ENCODE results near the gene CCDC88B.

CCDC88B gene

DNA sequence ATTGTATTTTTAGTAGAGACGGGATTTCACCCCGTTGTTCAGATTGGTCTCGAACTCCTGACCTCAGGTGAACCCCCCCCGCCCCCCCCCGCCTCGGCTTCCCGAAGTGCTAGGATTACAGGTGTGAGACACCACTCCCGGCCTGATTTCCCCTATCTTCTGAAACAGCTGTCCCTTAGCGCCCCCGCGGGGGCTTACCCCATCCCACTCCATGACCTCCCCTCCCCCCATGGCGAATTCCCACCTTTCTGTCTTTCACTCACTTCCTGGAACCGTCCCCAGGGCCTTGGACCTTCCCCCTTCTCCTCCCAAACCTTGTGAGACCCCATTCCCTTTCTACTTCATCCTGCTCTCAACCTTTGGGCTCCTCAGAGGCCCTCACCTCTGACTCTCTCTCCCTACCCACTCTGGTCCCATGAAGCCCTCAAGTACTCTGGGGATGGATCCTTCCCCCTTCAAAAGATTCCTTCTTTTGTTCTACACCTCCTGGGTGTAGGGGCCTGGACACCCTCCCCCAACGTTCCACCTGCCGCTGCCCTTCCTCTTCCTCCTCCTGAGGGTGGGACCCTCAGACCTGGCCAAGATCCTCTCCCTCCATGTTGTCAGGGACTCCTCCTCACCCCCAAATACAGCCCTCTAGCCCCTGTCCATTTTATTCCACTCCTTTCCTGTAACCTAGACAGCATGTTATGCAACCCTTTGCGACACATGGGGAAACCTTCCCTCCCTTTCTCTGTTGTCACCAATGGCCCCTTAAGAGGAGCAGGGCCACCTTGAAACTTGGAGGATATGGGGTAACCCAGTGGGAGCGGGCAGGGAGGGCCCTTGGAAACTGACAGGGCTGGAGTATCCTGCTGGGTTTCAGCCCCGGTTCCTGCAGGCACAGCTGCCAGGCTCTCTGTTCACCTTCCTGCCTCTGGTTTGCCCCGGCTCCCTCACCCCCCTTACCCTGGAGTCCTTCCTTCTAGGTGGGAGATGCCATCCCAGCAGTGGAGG is 20.9 kb upstream of the CCDC88B start:
- TF ChIP-seq, protein P1, sequence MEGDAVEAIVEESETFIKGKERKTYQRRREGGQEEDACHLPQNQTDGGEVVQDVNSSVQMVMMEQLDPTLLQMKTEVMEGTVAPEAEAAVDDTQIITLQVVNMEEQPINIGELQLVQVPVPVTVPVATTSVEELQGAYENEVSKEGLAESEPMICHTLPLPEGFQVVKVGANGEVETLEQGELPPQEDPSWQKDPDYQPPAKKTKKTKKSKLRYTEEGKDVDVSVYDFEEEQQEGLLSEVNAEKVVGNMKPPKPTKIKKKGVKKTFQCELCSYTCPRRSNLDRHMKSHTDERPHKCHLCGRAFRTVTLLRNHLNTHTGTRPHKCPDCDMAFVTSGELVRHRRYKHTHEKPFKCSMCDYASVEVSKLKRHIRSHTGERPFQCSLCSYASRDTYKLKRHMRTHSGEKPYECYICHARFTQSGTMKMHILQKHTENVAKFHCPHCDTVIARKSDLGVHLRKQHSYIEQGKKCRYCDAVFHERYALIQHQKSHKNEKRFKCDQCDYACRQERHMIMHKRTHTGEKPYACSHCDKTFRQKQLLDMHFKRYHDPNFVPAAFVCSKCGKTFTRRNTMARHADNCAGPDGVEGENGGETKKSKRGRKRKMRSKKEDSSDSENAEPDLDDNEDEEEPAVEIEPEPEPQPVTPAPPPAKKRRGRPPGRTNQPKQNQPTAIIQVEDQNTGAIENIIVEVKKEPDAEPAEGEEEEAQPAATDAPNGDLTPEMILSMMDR (IDR thresholded peaks at IDR 0.05; ENCODE audit: low read depth, low read length), result no peak
- TF ChIP-seq EZH2phosphoT487 (IDR thresholded peaks at IDR 0.05; ENCODE audit: low read depth), result no peak
- peak overlapping the region; percentile 90 for H3K9ac ChIP-seq (ENCODE audit: low read length)
- no peak overlapping the region for H2AFZ ChIP-seq (ENCODE audit: low read depth, low read length)
- H4K20me1 ChIP-seq (ENCODE audit: insufficient read depth, low read length), result no peaks in the 10 kb centered on the region
- H3K27ac ChIP-seq (ENCODE audit: low read length), result peak overlapping the region; percentile 93
- peak overlapping the region; percentile 85 for H3K4me3 ChIP-seq (ENCODE audit: low read length)
- peaks cover 22% of the 10 kb centered on the region for H3K36me3 ChIP-seq (replicated peaks; ENCODE audit: low read depth, low read length)
- H3K4me2 ChIP-seq (ENCODE audit: low read length), result peak overlapping the region; percentile 72
- H3K4me1 ChIP-seq (ENCODE audit: low read length), result peaks cover 14% of the 10 kb centered on the region
- no peaks in the 10 kb centered on the region for H3K9me3 ChIP-seq (ENCODE audit: insufficient read depth, low read length)
- no peaks in the 10 kb centered on the region for H3K27me3 ChIP-seq (ENCODE audit: low read depth, low read length)
- peaks cover 35% of the 10 kb centered on the region for H3K79me2 ChIP-seq (ENCODE audit: low read length)

DNA sequence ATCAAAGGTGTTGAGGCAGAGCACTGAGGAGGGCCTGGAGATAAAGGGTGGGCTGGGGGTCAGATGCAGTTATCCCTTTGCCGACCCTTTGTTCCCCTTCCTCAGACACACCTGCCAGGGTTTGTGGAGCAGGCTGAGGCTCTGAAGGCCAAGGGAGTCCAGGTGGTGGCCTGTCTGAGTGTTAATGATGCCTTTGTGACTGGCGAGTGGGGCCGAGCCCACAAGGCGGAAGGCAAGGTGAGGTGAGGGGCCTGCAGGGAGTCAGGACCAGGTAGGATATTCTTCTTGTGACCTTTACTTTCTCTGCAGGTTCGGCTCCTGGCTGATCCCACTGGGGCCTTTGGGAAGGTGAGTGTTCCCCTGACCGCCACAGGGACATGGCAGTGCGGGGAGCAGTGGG is 19.4 kb upstream of the CCDC88B start:
- peaks cover 16% of the 10 kb centered on the region for H3K36me3 ChIP-seq (replicated peaks; ENCODE audit: low read depth, low read length)
- H2AFZ ChIP-seq (ENCODE audit: low read depth, low read length), result no peak overlapping the region
- no peak overlapping the region for H3K4me3 ChIP-seq (ENCODE audit: low read length)
- H3K27ac ChIP-seq (ENCODE audit: low read length), result no peak overlapping the region
- peaks cover 29% of the 10 kb centered on the region for H3K79me2 ChIP-seq (ENCODE audit: low read length)
- no peak overlapping the region for H3K4me2 ChIP-seq (ENCODE audit: low read length)
- H4K20me1 ChIP-seq (ENCODE audit: insufficient read depth, low read length), result no peaks in the 10 kb centered on the region
- no peaks in the 10 kb centered on the region for H3K27me3 ChIP-seq (ENCODE audit: low read depth, low read length)
- H3K9me3 ChIP-seq (ENCODE audit: insufficient read depth, low read length), result no peaks in the 10 kb centered on the region
- no peak for TF ChIP-seq EZH2phosphoT487 (IDR thresholded peaks at IDR 0.05; ENCODE audit: low read depth)
- TF ChIP-seq, protein P1 (IDR thresholded peaks at IDR 0.05; ENCODE audit: low read depth, low read length), result no peak
- H3K9ac ChIP-seq (ENCODE audit: low read length), result no peak overlapping the region
- peaks cover 14% of the 10 kb centered on the region for H3K4me1 ChIP-seq (ENCODE audit: low read length)

DNA sequence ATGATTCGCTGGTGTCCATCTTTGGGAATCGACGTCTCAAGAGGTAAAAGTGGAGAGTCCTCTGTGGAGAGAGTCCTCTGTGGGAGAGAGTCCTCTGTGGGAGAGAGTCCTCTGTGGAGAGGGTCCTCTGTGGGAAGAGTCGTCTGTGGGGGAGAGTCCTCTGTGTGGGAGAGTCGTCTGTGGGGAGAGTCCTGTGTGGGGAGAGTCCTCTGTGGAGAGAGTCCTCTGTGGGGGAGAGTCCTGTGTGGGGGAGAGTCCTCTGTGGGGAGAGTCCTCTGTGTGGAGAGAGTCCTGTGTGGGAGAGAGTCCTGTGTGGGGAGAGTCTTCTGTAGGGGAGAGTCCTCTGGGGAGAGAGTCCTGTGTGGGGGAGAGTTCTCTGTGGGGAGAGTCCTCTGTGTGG is 19.0 kb upstream of the CCDC88B start:
- no peak for TF ChIP-seq EZH2phosphoT487 (IDR thresholded peaks at IDR 0.05; ENCODE audit: low read depth)
- TF ChIP-seq, protein P1 (IDR thresholded peaks at IDR 0.05; ENCODE audit: low read depth, low read length), result no peak
- H3K79me2 ChIP-seq (ENCODE audit: low read length), result peaks cover 24% of the 10 kb centered on the region
- H3K36me3 ChIP-seq (replicated peaks; ENCODE audit: low read depth, low read length), result peaks cover 14% of the 10 kb centered on the region
- no peak overlapping the region for H2AFZ ChIP-seq (ENCODE audit: low read depth, low read length)
- H3K4me1 ChIP-seq (ENCODE audit: low read length), result peaks cover 13% of the 10 kb centered on the region
- H4K20me1 ChIP-seq (ENCODE audit: insufficient read depth, low read length), result no peaks in the 10 kb centered on the region
- H3K4me3 ChIP-seq (ENCODE audit: low read length), result no peak overlapping the region
- no peak overlapping the region for H3K4me2 ChIP-seq (ENCODE audit: low read length)
- H3K27ac ChIP-seq (ENCODE audit: low read length), result no peak overlapping the region
- H3K27me3 ChIP-seq (ENCODE audit: low read depth, low read length), result no peaks in the 10 kb centered on the region
- H3K9ac ChIP-seq (ENCODE audit: low read length), result no peak overlapping the region
- no peaks in the 10 kb centered on the region for H3K9me3 ChIP-seq (ENCODE audit: insufficient read depth, low read length)

DNA sequence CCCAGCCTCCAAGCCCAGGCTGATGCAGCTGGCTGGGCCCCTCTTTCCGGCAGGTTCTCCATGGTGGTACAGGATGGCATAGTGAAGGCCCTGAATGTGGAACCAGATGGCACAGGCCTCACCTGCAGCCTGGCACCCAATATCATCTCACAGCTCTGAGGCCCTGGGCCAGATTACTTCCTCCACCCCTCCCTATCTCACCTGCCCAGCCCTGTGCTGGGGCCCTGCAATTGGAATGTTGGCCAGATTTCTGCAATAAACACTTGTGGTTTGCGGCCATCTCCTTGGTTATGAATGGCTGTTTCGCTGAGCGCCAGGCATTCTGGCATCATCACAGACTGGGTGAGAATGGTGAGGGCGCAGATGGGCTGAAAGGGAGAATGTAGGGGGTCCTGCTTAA is 18.5 kb upstream of the CCDC88B start:
- Histone ChIP-seq H3K4me2 (ENCODE audit: low read length) (no peak overlapping the region), H3K4me1 (ENCODE audit: low read length) (peaks cover 8% of the 10 kb centered on the region), H4K20me1 (ENCODE audit: insufficient read depth, low read length) (no peaks in the 10 kb centered on the region), H3K27ac (ENCODE audit: low read length) (no peak overlapping the region), H3K36me3 (replicated peaks; ENCODE audit: low read depth, low read length) (peaks cover 13% of the 10 kb centered on the region), H3K79me2 (ENCODE audit: low read length) (peaks cover 19% of the 10 kb centered on the region), H3K9me3 (ENCODE audit: insufficient read depth, low read length) (no peaks in the 10 kb centered on the region), H3K4me3 (ENCODE audit: low read length) (no peak overlapping the region), H3K9ac (ENCODE audit: low read length) (no peak overlapping the region), H2AFZ (ENCODE audit: low read depth, low read length) (no peak overlapping the region), H3K27me3 (ENCODE audit: low read depth, low read length) (no peaks in the 10 kb centered on the region)
- TF ChIP-seq, protein P1 (IDR thresholded peaks at IDR 0.05; ENCODE audit: low read depth, low read length), result no peak
- no peak for TF ChIP-seq EZH2phosphoT487 (IDR thresholded peaks at IDR 0.05; ENCODE audit: low read depth)

Measured in OCI-LY3 (cell line).